NCI-H1092 (cell line): ENCODE results near the gene FIGN.

Experiments
- DNase-seq: peaks from one replicate; lab custom pipeline; 2025; lab: John Stamatoyannopoulos, UW

The FIGN gene

GRCh38 chr2:163736433-163737189, 803 bp upstream of the FIGN start:
- peak; percentile 9 for DNase-seq

GRCh38 chr2:163734881-163735684, 725 bp downstream of the FIGN start:
- DNase-seq = no peak

GRCh38 chr2:163734401-163734800, 1.4 kb downstream of the FIGN start:
- no peak for DNase-seq

- DNase-seq = no peak
Measured at GRCh38 chr2:163733956-163734355, 1.9 kb downstream of the FIGN start.

GRCh38 chr2:163733301-163733938, 2.4 kb downstream of the FIGN start:
- no peak for DNase-seq

GRCh38 chr2:163732727-163733126, 3.1 kb downstream of the FIGN start:
- no peak for DNase-seq

GRCh38 chr2:163731735-163732134, 4.1 kb downstream of the FIGN start:
- DNase-seq = no peak

- no peak for DNase-seq
Measured at GRCh38 chr2:163730556-163730955, 5.3 kb downstream of the FIGN start.

- DNase-seq = no peak
Measured at GRCh38 chr2:163729636-163730273, 6.1 kb downstream of the FIGN start.

- DNase-seq = no peak
Measured at GRCh38 chr2:163723881-163724280, 11.9 kb downstream of the FIGN start.

- no peak for DNase-seq
Measured at GRCh38 chr2:163723348-163723747, 12.5 kb downstream of the FIGN start.

GRCh38 chr2:163719331-163719730, 16.5 kb downstream of the FIGN start:
- no peak for DNase-seq

- no peak for DNase-seq
Measured at GRCh38 chr2:163717993-163718680, 17.7 kb downstream of the FIGN start.

GRCh38 chr2:163717515-163717914, 18.3 kb downstream of the FIGN start:
- DNase-seq = no peak

GRCh38 chr2:163716101-163716500, 19.7 kb downstream of the FIGN start:
- no peak for DNase-seq

GRCh38 chr2:163715668-163716067, 20.1 kb downstream of the FIGN start:
- no peak for DNase-seq

- DNase-seq = no peak
Measured at GRCh38 chr2:163715199-163715598, 20.6 kb downstream of the FIGN start.

GRCh38 chr2:163713534-163714311, 22.1 kb downstream of the FIGN start:
- no peak for DNase-seq

GRCh38 chr2:163711699-163712098, 24.1 kb downstream of the FIGN start:
- no peak for DNase-seq

GRCh38 chr2:163711258-163711657, 24.6 kb downstream of the FIGN start:
- no peak for DNase-seq

GRCh38 chr2:163709270-163709669, 26.5 kb downstream of the FIGN start:
- DNase-seq = no peak
